ENCODE measurements around the gene BRD9.

DNA sequence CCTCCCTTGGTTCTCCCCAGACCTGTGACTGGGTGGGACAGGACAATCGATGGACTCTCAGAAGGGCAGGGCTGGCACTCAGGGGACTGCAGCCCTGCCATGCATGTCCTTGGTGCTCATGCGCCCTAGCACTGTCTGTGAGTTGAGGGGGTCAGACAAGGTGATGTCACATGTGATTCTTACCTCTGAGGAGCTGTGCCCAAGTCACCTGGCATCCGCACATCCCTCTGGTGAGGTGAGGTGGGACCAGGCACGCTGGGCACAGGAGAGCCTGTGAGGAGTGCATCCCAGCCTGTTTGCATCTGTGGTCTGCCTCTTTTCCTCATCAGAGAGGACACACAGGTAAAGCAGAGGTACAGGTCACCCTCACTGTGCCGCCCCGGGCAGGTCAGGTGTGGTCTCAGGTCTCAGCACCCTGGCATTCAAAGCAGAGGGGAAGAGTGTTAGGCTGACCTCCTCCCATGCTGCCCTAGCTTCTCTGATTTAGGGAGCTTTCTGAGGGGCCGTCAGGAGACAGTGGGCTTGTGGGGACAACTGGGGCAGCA lies 14.8 kb upstream of the BRD9 start:
- TF ChIP-seq POLR2A (IDR thresholded peaks at IDR 0.05), result no peak
- TF ChIP-seq, protein P1, sequence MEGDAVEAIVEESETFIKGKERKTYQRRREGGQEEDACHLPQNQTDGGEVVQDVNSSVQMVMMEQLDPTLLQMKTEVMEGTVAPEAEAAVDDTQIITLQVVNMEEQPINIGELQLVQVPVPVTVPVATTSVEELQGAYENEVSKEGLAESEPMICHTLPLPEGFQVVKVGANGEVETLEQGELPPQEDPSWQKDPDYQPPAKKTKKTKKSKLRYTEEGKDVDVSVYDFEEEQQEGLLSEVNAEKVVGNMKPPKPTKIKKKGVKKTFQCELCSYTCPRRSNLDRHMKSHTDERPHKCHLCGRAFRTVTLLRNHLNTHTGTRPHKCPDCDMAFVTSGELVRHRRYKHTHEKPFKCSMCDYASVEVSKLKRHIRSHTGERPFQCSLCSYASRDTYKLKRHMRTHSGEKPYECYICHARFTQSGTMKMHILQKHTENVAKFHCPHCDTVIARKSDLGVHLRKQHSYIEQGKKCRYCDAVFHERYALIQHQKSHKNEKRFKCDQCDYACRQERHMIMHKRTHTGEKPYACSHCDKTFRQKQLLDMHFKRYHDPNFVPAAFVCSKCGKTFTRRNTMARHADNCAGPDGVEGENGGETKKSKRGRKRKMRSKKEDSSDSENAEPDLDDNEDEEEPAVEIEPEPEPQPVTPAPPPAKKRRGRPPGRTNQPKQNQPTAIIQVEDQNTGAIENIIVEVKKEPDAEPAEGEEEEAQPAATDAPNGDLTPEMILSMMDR (IDR thresholded peaks at IDR 0.05), result no peak

Data from ovary (tissue), 3 donors.